GM19455 (cell line): ENCODE measurements around the gene HCFC1.

Experiments used
- ATAC-seq: cut with Tn5 transposase; IDR thresholded peaks from one replicate; pipeline ENCODE4 v1.9.1; 2021; ENCODE audit not compliant: unreplicated experiment

The HCFC1 gene

GRCh38 chrX:153925739-153926551 is 45.7 kb downstream of the HCFC1 start, which contains the start of gene ARHGAP4:
ARHGAP4 (minus strand) TSS chrX:153926264; CDS start chrX:153926202, 62 bp downstream.
- ATAC-seq = no peak

GRCh38 chrX:153925387-153925738 is 46.3 kb downstream of the HCFC1 start:
- no peak for ATAC-seq

GRCh38 chrX:153924149-153924861 is 47.3 kb downstream of the HCFC1 start:
- no peak for ATAC-seq

GRCh38 chrX:153922932-153923857 is 48.4 kb downstream of the HCFC1 start:
- no peak for ATAC-seq

- no peak for ATAC-seq
Observed at GRCh38 chrX:153921511-153922446, 49.8 kb downstream of the HCFC1 start.

GRCh38 chrX:153921070-153921469 is 50.5 kb downstream of the HCFC1 start:
- ATAC-seq = no peak

- no peak for ATAC-seq
Observed at GRCh38 chrX:153920546-153920945, 51.1 kb downstream of the HCFC1 start.

GRCh38 chrX:153919281-153919680 is 52.3 kb downstream of the HCFC1 start:
- ATAC-seq = no peak

GRCh38 chrX:153917869-153918268 is 53.7 kb downstream of the HCFC1 start:
- ATAC-seq = no peak

GRCh38 chrX:153913701-153914100 is 57.9 kb downstream of the HCFC1 start:
- no peak for ATAC-seq

GRCh38 chrX:153913211-153913610 is 58.4 kb downstream of the HCFC1 start:
- ATAC-seq = no peak

- ATAC-seq = no peak
Observed at GRCh38 chrX:153911798-153912197, 59.8 kb downstream of the HCFC1 start.

- no peak for ATAC-seq
Observed at GRCh38 chrX:153910446-153910845, 61.2 kb downstream of the HCFC1 start.

GRCh38 chrX:153909980-153910360 is 61.6 kb downstream of the HCFC1 start:
- no peak for ATAC-seq

- ATAC-seq = no peak
Observed at GRCh38 chrX:153909024-153909979, 62.3 kb downstream of the HCFC1 start.

GRCh38 chrX:153908219-153908860 is 63.3 kb downstream of the HCFC1 start:
- ATAC-seq = no peak

GRCh38 chrX:153907456-153907855 is 64.2 kb downstream of the HCFC1 start:
- no peak for ATAC-seq

- ATAC-seq = no peak
Observed at GRCh38 chrX:153906126-153906917, 65.3 kb downstream of the HCFC1 start.
